KMS-11 (cell line): ENCODE results near the gene KDM4B.

Experiments
- H2AFZ ChIP-seq: fragments of 200-600 bp; sonication (generic); 2 replicates; pipeline ENCODE4 v1.6.1; 2016; ENCODE audit warnings: antibody characterized with exemption, mixed run types, low read depth
- H3K27ac ChIP-seq: fragments of 200-600 bp; sonication (generic); 2 replicates; pipeline ENCODE4 v1.6.1; 2016; ENCODE audit warnings: mild to moderate bottlenecking, mixed run types
- H3K27me3 ChIP-seq: fragments of 200-600 bp; sonication (generic); 2 replicates; pipeline ENCODE4 v1.6.1; 2017; ENCODE audit warnings: mild to moderate bottlenecking, low read depth, mixed run types, moderate library complexity; ENCODE audit not compliant: insufficient read depth
- H3K36me3 ChIP-seq: fragments of 200-600 bp; sonication (generic); 2 replicates; pipeline ENCODE4 v1.6.1; 2017; ENCODE audit warnings: mild to moderate bottlenecking, mixed run types; ENCODE audit not compliant: insufficient read depth
- H3K4me1 ChIP-seq: fragments of 200-600 bp; sonication (generic); 2 replicates; pipeline ENCODE4 v1.6.1; 2016; ENCODE audit warnings: mild to moderate bottlenecking, low read depth, mixed run types; ENCODE audit not compliant: poor library complexity, severe bottlenecking
- H3K4me2 ChIP-seq: fragments of 200-600 bp; sonication (generic); 2 replicates; pipeline ENCODE4 v1.7.0; 2016; ENCODE audit warnings: mild to moderate bottlenecking, mixed run types
- H3K4me3 ChIP-seq: fragments of 200-600 bp; sonication (generic); IDR thresholded peaks from 2 replicates; pipeline ENCODE4 v1.6.1; 2017; ENCODE audit warnings: low read depth, low read length, mixed read lengths; ENCODE audit not compliant: insufficient read depth
- H3K79me2 ChIP-seq: fragments of 200-600 bp; sonication (generic); 2 replicates; pipeline ENCODE4 v1.6.1; 2016; ENCODE audit warnings: low read depth, mixed run types; ENCODE audit not compliant: insufficient read depth
- H3K9ac ChIP-seq: fragments of 200-600 bp; sonication (generic); 2 replicates; pipeline ENCODE4 v1.6.1; 2016; ENCODE audit warnings: mild to moderate bottlenecking, mixed run types
- H4K20me1 ChIP-seq: fragments of 200-600 bp; sonication (generic); 2 replicates; pipeline ENCODE4 v1.6.1; 2016; ENCODE audit warnings: mild to moderate bottlenecking, mixed run types; ENCODE audit not compliant: insufficient read depth
- CTCF ChIP-seq: fragments of 200-600 bp; sonication (generic); conservative IDR thresholded peaks from 2 replicates; pipeline ENCODE4 v1.6.1; 2017; ENCODE audit warnings: low read depth, mild to moderate bottlenecking, antibody characterized with exemption, low read length, moderate library complexity, mixed read lengths

Gene KDM4B

DNA sequence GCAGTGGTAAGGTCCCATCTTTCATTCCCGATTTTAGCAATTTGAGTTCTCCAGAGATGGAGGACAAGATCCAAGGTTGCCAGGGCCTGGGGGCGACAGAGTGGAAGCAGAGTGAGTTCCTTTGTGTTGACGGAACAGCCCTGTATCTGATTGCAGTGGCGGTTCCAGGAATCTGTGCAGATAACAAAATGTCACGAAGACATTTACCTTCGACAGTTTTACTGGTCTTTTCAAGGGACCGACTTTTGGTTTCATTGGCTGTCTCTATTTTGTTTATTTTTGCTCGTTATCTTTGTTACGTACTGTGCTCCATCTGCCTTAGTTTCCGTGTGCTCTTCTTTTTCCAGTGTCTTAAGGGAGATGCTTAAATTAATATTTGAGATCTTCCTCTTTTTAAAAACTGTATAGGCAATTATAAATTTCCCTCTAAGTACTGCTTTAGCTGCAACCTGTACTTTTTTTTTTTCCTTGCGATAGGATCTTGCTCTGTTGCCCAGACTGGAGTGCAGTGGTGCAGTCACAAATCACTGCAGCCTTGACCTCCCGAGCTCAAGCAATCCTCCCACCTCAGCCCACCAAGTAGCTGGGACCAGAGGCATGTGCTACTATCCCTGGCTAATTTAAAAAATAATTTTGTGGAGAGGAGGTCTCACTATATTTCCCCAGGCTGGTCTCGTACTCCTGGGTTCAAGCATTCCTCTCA, 23.2 kb downstream of the KDM4B start:
- H3K79me2 ChIP-seq: peaks cover 14% of the 10 kb centered on the region; the same call in 1 of the 2 replicates
- no peaks in the 10 kb centered on the region for H3K27me3 ChIP-seq
- no peak overlapping the region for H3K4me3 ChIP-seq
- H3K36me3 ChIP-seq: no peaks in the 10 kb centered on the region
- TF ChIP-seq CTCF: no peak
- H3K9ac ChIP-seq: no peak overlapping the region
- H3K4me1 ChIP-seq: no peaks in the 10 kb centered on the region
- no peaks in the 10 kb centered on the region for H4K20me1 ChIP-seq
- H3K4me2 ChIP-seq: no peak overlapping the region
- no peak overlapping the region for H2AFZ ChIP-seq
- H3K27ac ChIP-seq: no peak overlapping the region

GRCh38 chr19:4993683-4994082, 24.8 kb downstream of the KDM4B start:
- Histone ChIP-seq H4K20me1 (no peaks in the 10 kb centered on the region), H3K4me2 (no peak overlapping the region), H3K4me1 (no peaks in the 10 kb centered on the region), H3K79me2 (peaks cover 14% of the 10 kb centered on the region; the same call in 1 of the 2 replicates), H3K27ac (no peak overlapping the region), H3K9ac (no peak overlapping the region), H3K27me3 (no peaks in the 10 kb centered on the region), H3K36me3 (no peaks in the 10 kb centered on the region), H2AFZ (no peak overlapping the region), H3K4me3 (no peak overlapping the region)
- no peak for TF ChIP-seq CTCF

DNA sequence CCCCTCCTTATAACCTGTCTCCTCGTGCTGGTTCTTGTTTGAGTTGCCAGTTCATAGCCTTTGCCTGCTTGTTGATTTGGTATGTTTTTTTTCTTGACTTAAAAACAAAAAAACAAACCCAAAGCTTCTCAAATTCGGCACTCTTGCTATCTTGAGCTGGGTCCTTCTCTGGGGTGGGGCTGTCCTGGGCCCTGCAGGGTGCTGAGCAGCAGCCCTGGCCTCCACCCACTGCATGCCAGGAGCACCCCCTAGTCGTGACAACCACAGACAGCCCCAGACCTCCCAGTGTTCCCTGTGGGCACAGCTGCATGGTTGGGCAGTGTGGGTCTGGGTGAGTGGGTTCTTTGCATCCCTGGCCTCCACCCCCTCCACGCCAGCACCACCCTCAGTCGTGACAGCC, 27.8 kb downstream of the KDM4B start:
- H3K4me1 ChIP-seq: no peaks in the 10 kb centered on the region
- H3K79me2 ChIP-seq: peaks cover 3% of the 10 kb centered on the region; the same call in 1 of the 2 replicates

DNA sequence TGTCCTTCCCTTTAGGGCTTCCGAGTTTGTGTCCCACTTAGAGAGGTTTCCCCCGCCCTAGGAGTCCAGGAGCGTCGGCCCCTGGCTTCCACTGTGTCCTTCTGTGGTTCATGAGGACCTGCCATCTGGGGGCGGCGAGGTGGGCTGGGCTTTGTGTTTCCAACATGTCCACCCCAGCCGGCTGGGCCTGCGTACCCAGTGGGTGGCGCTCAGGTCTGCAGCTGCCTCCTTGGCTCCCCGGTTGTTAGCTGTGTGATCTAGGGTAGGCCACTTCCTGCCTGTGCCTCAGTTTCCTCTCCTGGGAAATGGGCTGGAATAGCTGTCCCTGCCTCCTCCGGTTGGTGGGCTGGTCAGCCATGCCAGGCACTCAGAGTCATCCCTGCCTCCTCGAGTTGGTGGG, 28.4 kb downstream of the KDM4B start:
- Histone ChIP-seq H3K27ac (no peak overlapping the region), H3K9ac (no peak overlapping the region), H4K20me1 (0 out of 2 replicates have a peak, but pooled peaks cover 1% of the 10 kb centered on the region), H3K79me2 (peaks cover 5% of the 10 kb centered on the region; the same call in 1 of the 2 replicates), H3K4me1 (no peaks in the 10 kb centered on the region), H2AFZ (no peak overlapping the region), H3K36me3 (no peaks in the 10 kb centered on the region), H3K4me2 (no peak overlapping the region), H3K4me3 (no peak overlapping the region), H3K27me3 (no peaks in the 10 kb centered on the region)
- TF ChIP-seq CTCF: no peak

More for the DNA sequence above, 27.8 kb downstream of the KDM4B start:
- Histone ChIP-seq H3K27ac (no peak overlapping the region), H3K4me2 (no peak overlapping the region), H4K20me1 (no peaks in the 10 kb centered on the region), H2AFZ (no peak overlapping the region), H3K36me3 (no peaks in the 10 kb centered on the region), H3K9ac (no peak overlapping the region), H3K4me3 (no peak overlapping the region), H3K27me3 (no peaks in the 10 kb centered on the region)
- TF ChIP-seq CTCF: no peak
